Caco-2 (cell line): ENCODE results near the gene SYT1. TPM values are rescaled to one million over a fixed set of nuclear protein-coding genes. Genes with fewer than 3 reads are reported as not detected.

Experiments used
- BruUV-seq: library from RNA; stranded (reverse); fragments of 400-500 nt; replicated peaks from 2 replicates; lab custom pipeline; 2021; lab: Mats Ljungman, UMichigan
- CTCF ChIA-PET: fragments of 300-600 bp; sonication (Branson Sonifier 250); formaldehyde crosslinking; loops from one replicate; lab custom pipeline; 2022; ENCODE audit warnings: antibody characterized with exemption; lab: Charles Lee
- POLR2A ChIA-PET: fragments of 300-600 bp; sonication (Branson Sonifier 250); formaldehyde crosslinking; loops from one replicate; lab custom pipeline; 2022; ENCODE audit warnings: antibody characterized with exemption; lab: Charles Lee
- DNase-seq, 2 experiments: peaks; one replicate each; pipeline versions ENCODE4 v3.0.0 to v3.0.0-alpha.2; 2020 to 2022
- H3K27me3 ChIP-seq: replicated peaks from 2 replicates; pipeline ENCODE4 v1.6.0; 2011; ENCODE audit warnings: low read length; ENCODE audit not compliant: control insufficient read depth, insufficient read depth
- H3K36me3 ChIP-seq: 2 replicates; pipeline ENCODE4 v1.5.1; 2011; ENCODE audit warnings: low read length; ENCODE audit not compliant: control insufficient read depth, insufficient read depth
- H3K4me1 ChIP-seq: fragments of 250-450 bp; sonication (Bioruptor Pico); 2 replicates; pipeline ENCODE4 v1.5.1; 2020; ENCODE audit warnings: mild to moderate bottlenecking
- H3K4me3 ChIP-seq: 2 replicates; pipeline ENCODE4 v1.5.1; 2011; ENCODE audit warnings: low read depth, mild to moderate bottlenecking, control low read depth, low read length
- H3K9me3 ChIP-seq: fragments of 250-450 bp; sonication (Bioruptor Pico); 2 replicates; pipeline ENCODE4 v1.5.1; 2020; ENCODE audit warnings: mild to moderate bottlenecking, moderate library complexity
- H3K27ac Mint-ChIP-seq: one replicate; pipeline ENCODE4 v1.8.0; 2022; ENCODE audit warnings: mixed read lengths; ENCODE audit not compliant: unreplicated experiment
- H3K27me3 Mint-ChIP-seq: one replicate; pipeline ENCODE4 v1.8.0; 2022; ENCODE audit warnings: mixed read lengths; ENCODE audit not compliant: insufficient read depth, unreplicated experiment
- H3K36me3 Mint-ChIP-seq: one replicate; pipeline ENCODE4 v1.8.0; 2022; ENCODE audit warnings: mild to moderate bottlenecking, mixed read lengths; ENCODE audit not compliant: insufficient read depth, unreplicated experiment
- H3K4me1 Mint-ChIP-seq: one replicate; pipeline ENCODE4 v1.8.0; 2022; ENCODE audit warnings: low read depth, mixed read lengths; ENCODE audit not compliant: unreplicated experiment
- H3K4me3 Mint-ChIP-seq: one replicate; pipeline ENCODE4 v1.8.0; 2022; ENCODE audit warnings: mild to moderate bottlenecking, moderate library complexity, mixed read lengths; ENCODE audit not compliant: unreplicated experiment
- H3K9me3 Mint-ChIP-seq: one replicate; pipeline ENCODE4 v1.8.0; 2022; ENCODE audit warnings: mixed read lengths; ENCODE audit not compliant: unreplicated experiment
- intact Hi-C: fragments of 100-400 bp; cut with micrococcal nuclease; formaldehyde crosslinking; loops from one replicate; pipeline ENCODE4 v1.10.0; 2022; ENCODE audit not compliant: unreplicated experiment
- total RNA-seq: library from RNA; stranded (reverse); gene quantifications from 2 replicates; pipeline ENCODE4 v1.2.3, GENCODE V29; 2022
- TF ChIP-seq, protein P1 (sequence below), 2 experiments: fragments of 200-600 bp in 1 of 2; IDR thresholded peaks; 1 replicate in 1 of 2; 2 replicates in 1 of 2; pipeline versions ENCODE4 v1.5.1 to v1.8.0; 2011 to 2022; ENCODE audit warnings: antibody characterized with exemption in 1 of 2, control low read depth in 1 of 2, inconsistent platforms in 1 of 2, low read depth in 1 of 2, low read length in 1 of 2, mild to moderate bottlenecking in 1 of 2, moderate library complexity in 1 of 2; ENCODE audit not compliant: insufficient read depth in 1 of 2, severe bottlenecking in 1 of 2, unreplicated experiment in 1 of 2

SYT1 gene
- total RNA-seq, 1 experiment from 2014 or later: 0.39 TPM

DNA sequence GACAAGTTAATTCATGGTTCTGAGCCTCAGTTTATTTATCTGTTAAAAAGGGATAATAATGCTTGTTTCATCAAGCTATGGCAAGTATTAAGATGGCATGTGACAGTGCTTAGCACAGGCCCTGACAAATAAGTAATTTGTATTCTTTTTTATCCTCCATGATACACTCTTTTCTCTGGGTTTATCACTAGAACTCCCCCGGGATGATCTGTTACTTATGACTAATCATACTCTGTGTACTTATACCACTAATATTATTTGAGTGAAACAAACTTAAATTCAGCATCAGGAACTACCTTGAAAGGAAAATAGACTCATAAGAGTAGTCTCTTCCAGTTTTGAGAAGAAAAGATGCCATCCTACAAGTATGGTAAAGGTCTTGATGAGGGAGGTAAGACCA, 542.4 kb downstream of the SYT1 start:
- no TSS peak for BruUV-seq
- Histone ChIP-seq H3K4me1 (peaks cover 47% of the 10 kb centered on the region), H3K27me3 (no peaks in the 10 kb centered on the region), H3K9me3 (no peaks in the 10 kb centered on the region), H3K4me3 (no peak overlapping the region), H3K36me3 (peaks cover 1% of the 10 kb centered on the region; the same call in 1 of the 2 replicates)
- Mint-ChIP-seq H3K27ac (no peak overlapping the region), H3K27me3 (no peaks in the 10 kb centered on the region), H3K4me1 (peaks cover 35% of the 10 kb centered on the region), H3K4me3 (no peak overlapping the region), H3K36me3 (no peaks in the 10 kb centered on the region), H3K9me3 (no peaks in the 10 kb centered on the region)
- POLR2A ChIA-PET: no interaction called here
- DNase-seq: no peak
- CTCF ChIA-PET: no interaction called here
- TF ChIP-seq, protein P1, sequence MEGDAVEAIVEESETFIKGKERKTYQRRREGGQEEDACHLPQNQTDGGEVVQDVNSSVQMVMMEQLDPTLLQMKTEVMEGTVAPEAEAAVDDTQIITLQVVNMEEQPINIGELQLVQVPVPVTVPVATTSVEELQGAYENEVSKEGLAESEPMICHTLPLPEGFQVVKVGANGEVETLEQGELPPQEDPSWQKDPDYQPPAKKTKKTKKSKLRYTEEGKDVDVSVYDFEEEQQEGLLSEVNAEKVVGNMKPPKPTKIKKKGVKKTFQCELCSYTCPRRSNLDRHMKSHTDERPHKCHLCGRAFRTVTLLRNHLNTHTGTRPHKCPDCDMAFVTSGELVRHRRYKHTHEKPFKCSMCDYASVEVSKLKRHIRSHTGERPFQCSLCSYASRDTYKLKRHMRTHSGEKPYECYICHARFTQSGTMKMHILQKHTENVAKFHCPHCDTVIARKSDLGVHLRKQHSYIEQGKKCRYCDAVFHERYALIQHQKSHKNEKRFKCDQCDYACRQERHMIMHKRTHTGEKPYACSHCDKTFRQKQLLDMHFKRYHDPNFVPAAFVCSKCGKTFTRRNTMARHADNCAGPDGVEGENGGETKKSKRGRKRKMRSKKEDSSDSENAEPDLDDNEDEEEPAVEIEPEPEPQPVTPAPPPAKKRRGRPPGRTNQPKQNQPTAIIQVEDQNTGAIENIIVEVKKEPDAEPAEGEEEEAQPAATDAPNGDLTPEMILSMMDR (IDR thresholded peaks at IDR 0.05; ENCODE audit: insufficient read depth in 1 of 2, low read depth in 1 of 2, low read length in 1 of 2, severe bottlenecking in 1 of 2, unreplicated experiment in 1 of 2): no peak
- intact Hi-C loops: loop anchor here (10.0 kb wide), 2 partner anchors 478 to 588 kb away; no protein-coding TSS in a partner anchor

DNA sequence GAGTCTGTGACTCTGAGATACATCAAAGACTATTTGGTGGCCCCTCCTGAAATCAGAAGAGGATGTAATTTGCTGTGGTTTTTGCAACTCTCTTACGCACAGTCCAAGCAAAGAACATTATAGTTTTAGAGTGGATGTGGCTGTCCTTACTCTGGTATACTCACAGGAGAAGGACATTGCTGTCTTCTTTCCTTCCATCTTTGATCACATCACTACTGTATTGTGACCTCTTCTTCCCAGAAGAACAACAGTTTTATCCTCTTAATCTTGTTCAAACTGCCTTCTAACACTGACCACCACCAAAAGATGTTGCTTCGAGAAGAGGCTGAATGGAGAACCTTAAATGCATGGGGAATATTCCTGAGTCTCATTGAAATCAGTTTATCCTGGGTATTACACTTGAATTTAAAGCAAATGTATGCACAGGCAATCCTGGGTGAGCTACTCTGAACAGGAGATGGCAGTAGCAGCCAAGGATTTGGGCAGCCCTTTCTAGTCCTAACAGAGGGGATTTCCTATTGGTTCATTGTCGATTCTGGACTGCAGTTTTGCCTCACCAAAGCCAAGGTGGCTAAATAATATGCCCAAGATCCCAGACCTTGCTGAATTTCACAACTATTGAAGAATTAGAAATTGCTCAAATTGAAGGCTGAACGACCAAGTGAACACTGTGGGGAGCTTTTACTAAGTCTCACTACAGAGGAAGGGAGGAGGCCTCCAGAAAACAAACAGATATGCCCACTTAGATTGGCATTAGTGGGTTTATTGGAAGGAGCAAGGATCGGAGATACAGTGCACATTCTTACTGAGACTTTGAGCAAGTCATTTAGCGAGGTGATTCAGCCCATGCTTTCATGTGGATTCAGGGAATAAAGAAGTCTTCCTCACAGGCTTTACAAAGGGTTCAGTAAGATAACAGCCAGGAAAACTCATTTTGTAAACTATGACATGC, 543.4 kb downstream of the SYT1 start:
- Mint-ChIP-seq H3K36me3 (no peaks in the 10 kb centered on the region), H3K9me3 (no peaks in the 10 kb centered on the region), H3K27me3 (no peaks in the 10 kb centered on the region), H3K27ac (peak overlapping the region; percentile 73), H3K4me3 (peak overlapping the region; percentile 30), H3K4me1 (peaks cover 35% of the 10 kb centered on the region)
- CTCF ChIA-PET: interaction anchor here (0.6 to 1.1 kb wide), 7 partner anchors 12 to 779 kb away, joined by 3 to 5 read pairs (median 3); partner anchors contain the start of gene PAWR
- no peaks in the 10 kb centered on the region for H3K27me3 ChIP-seq
- H3K9me3 ChIP-seq: no peaks in the 10 kb centered on the region
- peaks cover 2% of the 10 kb centered on the region; the same call in 1 of the 2 replicates for H3K36me3 ChIP-seq
- BruUV-seq: no TSS peak
- TF ChIP-seq, protein P1 (IDR thresholded peaks at IDR 0.05; ENCODE audit: insufficient read depth in 1 of 2, low read depth in 1 of 2, low read length in 1 of 2, severe bottlenecking in 1 of 2, unreplicated experiment in 1 of 2): peak; percentile 59 to 87
- POLR2A ChIA-PET: no interaction called here
- H3K4me1 ChIP-seq: peaks cover 50% of the 10 kb centered on the region
- peak; percentile 85 to 86 for DNase-seq
- intact Hi-C loops: loop anchor here (1.0 to 10.0 kb wide), 9 partner anchors 122 to 861 kb away; partner anchors contain the start of gene PAWR
- no peak overlapping the region for H3K4me3 ChIP-seq

DNA sequence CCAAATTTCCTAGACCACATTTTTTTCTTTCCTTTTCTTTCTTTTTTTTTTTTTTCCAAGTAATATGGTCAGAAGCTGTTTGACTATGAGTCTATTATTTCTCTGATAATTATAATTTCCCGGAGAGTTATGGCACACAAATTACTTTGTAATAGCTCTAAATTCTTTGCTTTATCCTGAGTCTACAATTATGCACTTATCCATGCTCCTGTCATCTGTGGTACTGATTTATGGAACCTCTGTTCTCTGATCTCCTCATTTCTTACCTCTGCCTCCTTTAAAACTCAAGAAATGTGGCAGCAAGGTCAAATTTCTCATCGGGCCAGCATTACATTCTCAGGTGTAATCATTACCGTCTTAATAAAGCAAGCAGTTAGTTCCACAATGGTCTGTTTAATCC, 544.1 kb downstream of the SYT1 start:
- Histone ChIP-seq H3K9me3 (no peaks in the 10 kb centered on the region), H3K4me3 (no peak overlapping the region), H3K27me3 (no peaks in the 10 kb centered on the region), H3K36me3 (peaks cover 2% of the 10 kb centered on the region; the same call in 1 of the 2 replicates), H3K4me1 (peaks cover 57% of the 10 kb centered on the region)
- no peaks in the 10 kb centered on the region for H3K27me3 Mint-ChIP-seq
- DNase-seq: no peak
- no peaks in the 10 kb centered on the region for H3K36me3 Mint-ChIP-seq
- intact Hi-C loops: loop anchor here (1.0 to 10.0 kb wide), 9 partner anchors 122 to 861 kb away; partner anchors contain the start of gene PAWR
- TF ChIP-seq, protein P1 (IDR thresholded peaks at IDR 0.05; ENCODE audit: insufficient read depth in 1 of 2, low read depth in 1 of 2, low read length in 1 of 2, severe bottlenecking in 1 of 2, unreplicated experiment in 1 of 2): no peak
- POLR2A ChIA-PET: no interaction called here
- CTCF ChIA-PET: interaction anchor here (0.6 to 1.1 kb wide), 3 partner anchors 11 to 331 kb away, joined by 3 read pairs; no protein-coding TSS in a partner anchor
- H3K4me1 Mint-ChIP-seq: peaks cover 36% of the 10 kb centered on the region
- BruUV-seq: no TSS peak
- peak overlapping the region; percentile 13 for H3K4me3 Mint-ChIP-seq
- peak overlapping the region; percentile 73 for H3K27ac Mint-ChIP-seq
- no peaks in the 10 kb centered on the region for H3K9me3 Mint-ChIP-seq
